OCI-LY3 (cell line): ENCODE measurements around the gene TMEM39B.
"Not testable (repeated sequence)": the region's sequence is repeated elsewhere in the genome, so short reads cannot be mapped to it uniquely, and the experiment has no call there.

ENCODE experiments used
- H2AFZ ChIP-seq: fragments of 200-600, 300-600 bp; shearing (Covaris generic); 2 replicates; pipeline ENCODE4 v1.6.0; 2014; ENCODE audit warnings: antibody characterized with exemption, low read depth, low read length
- H3K27ac ChIP-seq: fragments of 200-600, 300-600 bp; sonication (generic); 2 replicates; pipeline ENCODE4 v1.5.1; 2014; ENCODE audit warnings: mild to moderate bottlenecking, low read length, moderate library complexity, mixed read lengths
- H3K27me3 ChIP-seq: fragments of 200-600, 300-600 bp; sonication (generic); 2 replicates; pipeline ENCODE4 v1.6.1; 2014; ENCODE audit warnings: low read depth, low read length, mixed read lengths
- H3K36me3 ChIP-seq: fragments of 200-600, 300-600 bp; sonication (generic); replicated peaks from 2 replicates; pipeline ENCODE3; 2014; ENCODE audit warnings: low read depth, low read length, mixed read lengths
- H3K4me1 ChIP-seq: fragments of 300-600, 200-600 bp; sonication (generic); 2 replicates; pipeline ENCODE4 v1.6.1; 2014; ENCODE audit warnings: low read length, mixed read lengths
- H3K4me2 ChIP-seq: fragments of 200-600, 300-600 bp; sonication (generic); 2 replicates; pipeline ENCODE4 v1.6.1; 2014; ENCODE audit warnings: low read length, mixed read lengths
- H3K4me3 ChIP-seq: fragments of 300-600, 200-600 bp; sonication (generic); 2 replicates; pipeline ENCODE4 v1.5.1; 2014; ENCODE audit warnings: antibody characterized with exemption, mild to moderate bottlenecking, low read length, moderate library complexity
- H3K79me2 ChIP-seq: fragments of 300-600, 200-600 bp; shearing (Covaris generic); 2 replicates; pipeline ENCODE4 v1.6.1; 2014; ENCODE audit warnings: mild to moderate bottlenecking, low read length, mixed read lengths
- H3K9ac ChIP-seq: fragments of 300-600, 200-600 bp; shearing (Covaris generic); 2 replicates; pipeline ENCODE4 v1.6.0; 2014; ENCODE audit warnings: mild to moderate bottlenecking, low read length, moderate library complexity
- H3K9me3 ChIP-seq: fragments of 200-600, 300-600 bp; shearing (Covaris generic); 2 replicates; pipeline ENCODE4 v1.6.1; 2014; ENCODE audit warnings: low read length, mixed read lengths; ENCODE audit not compliant: insufficient read depth
- H4K20me1 ChIP-seq: fragments of 200-600, 300-600 bp; sonication (generic); 2 replicates; pipeline ENCODE4 v1.6.1; 2016; ENCODE audit warnings: low read length, mixed read lengths; ENCODE audit not compliant: insufficient read depth
- CTCF ChIP-seq: fragments of 200-600, 300-600 bp; sonication (generic); IDR thresholded peaks from 2 replicates; pipeline ENCODE4 v1.5.1; 2014; ENCODE audit warnings: antibody characterized with exemption, low read length, low read depth
- EZH2phosphoT487 ChIP-seq: fragments of 200-600 bp; shearing (Covaris generic); IDR thresholded peaks from 2 replicates; pipeline ENCODE4 v1.6.1; 2018; ENCODE audit warnings: antibody characterized with exemption, mixed run types, low read depth

Gene TMEM39B

GRCh38 chr1:32144033-32144432 is 71.3 kb downstream of the TMEM39B start:
- Histone ChIP-seq H3K79me2 (peaks cover 74% of the 10 kb centered on the region), H3K27ac (no peak overlapping the region), H3K9ac (no peak overlapping the region), H3K4me1 (peaks cover 18% of the 10 kb centered on the region; the same call in 1 of the 2 replicates), H3K36me3 (peaks cover 20% of the 10 kb centered on the region), H3K4me3 (no peak overlapping the region), H3K27me3 (0 out of 2 replicates have a peak, but pooled peaks cover 4% of the 10 kb centered on the region), H3K4me2 (no peak overlapping the region), H4K20me1 (peaks cover 22% of the 10 kb centered on the region), H2AFZ (no peak overlapping the region), H3K9me3 (peaks cover 4% of the 10 kb centered on the region; the same call in 1 of the 2 replicates)
- TF ChIP-seq CTCF, result no peak
- TF ChIP-seq EZH2phosphoT487, result no peak

GRCh38 chr1:32147799-32148198 is 75.1 kb downstream of the TMEM39B start:
- peaks cover 69% of the 10 kb centered on the region for H3K79me2 ChIP-seq
- H3K27ac ChIP-seq, H3K27me3 ChIP-seq, H3K9ac ChIP-seq, H3K4me2 ChIP-seq, H2AFZ ChIP-seq, H4K20me1 ChIP-seq, H3K4me3 ChIP-seq, H3K9me3 ChIP-seq: not testable (repeated sequence)
- peaks cover 21% of the 10 kb centered on the region for H3K36me3 ChIP-seq
- H3K4me1 ChIP-seq, result peaks cover 17% of the 10 kb centered on the region; the same call in 1 of the 2 replicates

- 0 out of 2 replicates have a peak, but pooled peaks cover 3% of the 10 kb centered on the region for H3K27me3 ChIP-seq
- H3K4me1 ChIP-seq, result peaks cover 10% of the 10 kb centered on the region
- no peak overlapping the region for H3K9ac ChIP-seq
- TF ChIP-seq CTCF (no peak), EZH2phosphoT487 (no peak)
- no peak overlapping the region for H3K4me3 ChIP-seq
- peaks cover 48% of the 10 kb centered on the region for H3K79me2 ChIP-seq
- no peak overlapping the region for H3K4me2 ChIP-seq
- peaks cover 4% of the 10 kb centered on the region; the same call in 1 of the 2 replicates for H4K20me1 ChIP-seq
- peaks cover 4% of the 10 kb centered on the region; the same call in 1 of the 2 replicates for H3K9me3 ChIP-seq
- no peak overlapping the region for H2AFZ ChIP-seq
- H3K27ac ChIP-seq, result no peak overlapping the region
- peaks cover 18% of the 10 kb centered on the region for H3K36me3 ChIP-seq
Measured at GRCh38 chr1:32150847-32151246, 78.1 kb downstream of the TMEM39B start.

- Histone ChIP-seq H3K9me3 (peaks cover 4% of the 10 kb centered on the region; the same call in 1 of the 2 replicates), H3K4me2 (no peak overlapping the region), H4K20me1 (no peaks in the 10 kb centered on the region), H3K4me3 (no peak overlapping the region), H3K27me3 (no peaks in the 10 kb centered on the region), H3K9ac (no peak overlapping the region), H3K36me3 (peaks cover 15% of the 10 kb centered on the region), H3K4me1 (peaks cover 8% of the 10 kb centered on the region), H2AFZ (no peak overlapping the region), H3K27ac (no peak overlapping the region), H3K79me2 (peaks cover 43% of the 10 kb centered on the region)
- no peak for TF ChIP-seq CTCF
- no peak for TF ChIP-seq EZH2phosphoT487
Measured at GRCh38 chr1:32151319-32151787, 78.6 kb downstream of the TMEM39B start.
